Thyroid gland (tissue), 4 donors: ENCODE measurements around the gene MMP24OS. TPM values are rescaled to one million over a fixed set of nuclear protein-coding genes. Genes with fewer than 3 reads are reported as not detected.

Experiments
- DNase-seq, 2 donors: peaks; one replicate each; pipeline ENCODE4 v3.0.0-alpha.2; 2019
- H3K27ac ChIP-seq, 3 donors: fragments of 200-600 bp; sonication (generic); 1 replicate in 2 of 3; 2 replicates in 1 of 3; pipeline ENCODE4 v1.5.1; 2016 to 2019; ENCODE audit warnings: mild to moderate bottlenecking in 1 of 3, moderate library complexity in 1 of 3
- H3K27me3 ChIP-seq: fragments of 200-600 bp; sonication (generic); one replicate; pipeline ENCODE4 v1.5.1; 2019
- H3K36me3 ChIP-seq, 2 donors: fragments of 200-600 bp; sonication (generic); one replicate each; pipeline ENCODE4 v1.5.1; 2016 to 2019
- H3K4me1 ChIP-seq, 2 donors: fragments of 200-600 bp; sonication (generic); one replicate each; pipeline ENCODE4 v1.5.1; 2017 to 2019
- H3K4me3 ChIP-seq, 3 donors: fragments of 200-600 bp; sonication (generic); replicated peaks in 1 of 3; 1 replicate in 2 of 3; 2 replicates in 1 of 3; pipeline ENCODE4 v1.5.1; 2016; ENCODE audit warnings: mild to moderate bottlenecking in 1 of 3
- H3K9me3 ChIP-seq: fragments of 200-600 bp; sonication (generic); one replicate; pipeline ENCODE4 v1.5.1; 2017
- CTCF ChIP-seq, 6 experiments: fragments of 200-600 bp in 3 of 6; fragments of 450-650 bp in 3 of 6; sonication (generic) in 3 of 6; IDR thresholded peaks; one replicate each; pipeline ENCODE4 v1.5.1; 2016 to 2019; ENCODE audit warnings: antibody characterized with exemption in 6 of 6, mild to moderate bottlenecking in 2 of 6, inconsistent platforms in 1 of 6, moderate library complexity in 1 of 6
- POLR2A ChIP-seq, 2 donors: fragments of 450-650 bp; IDR thresholded peaks; one replicate each; pipeline ENCODE4 v1.6.1; 2017; ENCODE audit warnings: antibody characterized with exemption in 2 of 2, mild to moderate bottlenecking in 2 of 2, moderate library complexity in 1 of 2
- WGBS, 2 donors: methylation state at CpG; one replicate each; pipeline ENCODE4 v1.1.5; 2017; 5-methylcytosine and 5-hydroxymethylcytosine counted together
- intact Hi-C: fragments of 100-400 bp; cut with DNase I; formaldehyde crosslinking; loops from one replicate; pipeline ENCODE4 v1.15.1; 2023
- total RNA-seq, 4 donors: library from RNA; depleted of rRNA; stranded (reverse); fragments of >200 nt; gene quantifications; one replicate each; pipeline ENCODE4 v1.2.3, GENCODE V29; 2016

Gene MMP24OS
- total RNA-seq, 4 donors from 2014 or later: 18.3 to 40.3 (median 28.8) TPM

- H3K9me3 ChIP-seq: no peaks in the 10 kb centered on the region
- H3K4me1 ChIP-seq: peaks cover 0 to 11% of the 10 kb centered on the region in 2 donors
- H3K27ac ChIP-seq: no peak overlapping the region
- WGBS, 2 donors: 65 to 72% methylated on average over 2 of the region's 2 CpGs
- H3K27me3 ChIP-seq: no peaks in the 10 kb centered on the region
- no peak for DNase-seq
- no peak overlapping the region for H3K4me3 ChIP-seq
- TF ChIP-seq CTCF (IDR thresholded peaks at IDR 0.05): no peak
- no peak for TF ChIP-seq POLR2A (IDR thresholded peaks at IDR 0.05)
- intact Hi-C loops: no loop called here
- no peaks in the 10 kb centered on the region for H3K36me3 ChIP-seq
Observed at GRCh38 chr20:35301426-35301825, 23.5 kb upstream of the MMP24OS start.

GRCh38 chr20:35300469-35301262 is 22.7 kb upstream of the MMP24OS start:
- H3K27me3 ChIP-seq: no peaks in the 10 kb centered on the region
- no peak overlapping the region for H3K27ac ChIP-seq
- no peaks in the 10 kb centered on the region for H3K36me3 ChIP-seq
- whole genome bisulfite sequencing, 2 donors: 83 to 87% methylated on average over 4 of the region's 4 CpGs
- no peak for DNase-seq
- H3K4me3 ChIP-seq: no peak overlapping the region
- TF ChIP-seq CTCF (IDR thresholded peaks at IDR 0.05): no peak
- TF ChIP-seq POLR2A (IDR thresholded peaks at IDR 0.05): no peak
- peaks cover 0 to 7% of the 10 kb centered on the region in 2 donors for H3K4me1 ChIP-seq
- intact Hi-C loops: no loop called here
- no peaks in the 10 kb centered on the region for H3K9me3 ChIP-seq

- Histone ChIP-seq H3K4me3 (no peak overlapping the region), H3K27me3 (no peaks in the 10 kb centered on the region), H3K4me1 (peaks cover 0 to 7% of the 10 kb centered on the region in 2 donors), H3K9me3 (no peaks in the 10 kb centered on the region), H3K36me3 (no peaks in the 10 kb centered on the region), H3K27ac (no peak overlapping the region)
- no peak for DNase-seq
- WGBS, 2 donors: 56 to 66% methylated on average over 4 of the region's 4 CpGs
- TF ChIP-seq CTCF (IDR thresholded peaks at IDR 0.05) (no peak), POLR2A (IDR thresholded peaks at IDR 0.05) (no peak)
- intact Hi-C loops: no loop called here
Observed at GRCh38 chr20:35299780-35300179, 21.9 kb upstream of the MMP24OS start.

- 66 to 69% methylated on average over 5 of the region's 5 CpGs for WGBS, 2 donors
- intact Hi-C loops: no loop called here
- no peak for DNase-seq
Observed at GRCh38 chr20:35298264-35298663, 20.3 kb upstream of the MMP24OS start.

More at GRCh38 chr20:35298264-35298663, 20.3 kb upstream of the MMP24OS start:
- Histone ChIP-seq H3K36me3 (no peaks in the 10 kb centered on the region), H3K9me3 (no peaks in the 10 kb centered on the region), H3K4me3 (no peak overlapping the region), H3K27me3 (no peaks in the 10 kb centered on the region), H3K27ac (no peak overlapping the region), H3K4me1 (no peaks in the 10 kb centered on the region)
- TF ChIP-seq CTCF (IDR thresholded peaks at IDR 0.05): no peak
- no peak for TF ChIP-seq POLR2A (IDR thresholded peaks at IDR 0.05)
